ENCODE results near the gene APPL2. TPM values are rescaled to one million over a fixed set of nuclear protein-coding genes. Genes with fewer than 3 reads are reported as not detected.
"Not testable (repeated sequence)": the region's sequence is repeated elsewhere in the genome, so short reads cannot be mapped to it uniquely, and the experiment has no call there.

The APPL2 gene
- total and polyA plus RNA-seq, 2 donors (not counting 1 experiment from before 2014, with no cell fraction given), result 20.5 to 58.3 TPM

DNA sequence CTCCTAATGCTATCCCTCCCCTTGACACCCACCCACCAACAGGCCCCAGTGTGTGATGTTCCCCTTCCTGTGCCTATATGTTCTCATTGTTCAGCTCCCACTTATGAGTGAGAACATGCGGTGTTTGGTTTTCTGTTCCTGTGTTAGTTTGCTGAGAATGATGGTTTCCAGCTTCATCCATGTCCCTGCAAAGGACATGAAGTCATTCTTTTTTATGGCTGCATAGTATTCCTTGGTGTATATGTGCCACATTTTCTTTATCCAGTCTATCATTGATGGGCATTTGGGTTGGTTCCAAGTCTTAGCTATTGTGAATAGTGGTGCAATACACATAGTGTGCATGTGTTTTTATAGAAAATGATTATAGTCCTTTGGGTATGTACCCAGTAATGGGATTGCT, 56.9 kb downstream of the APPL2 start:
- WGBS (ENCODE audit: insufficient coverage), result no CpG with 5 or more reads among the region's 1 CpG
- H3K4me2 ChIP-seq (replicated peaks; ENCODE audit: low read depth, low read length, poor library complexity, severe bottlenecking); H3K9ac ChIP-seq (ENCODE audit: low read length); H3K27me3 Mint-ChIP-seq; H3K4me3 Mint-ChIP-seq; H3K9me3 ChIP-seq (ENCODE audit: control extremely low read depth in 1 of 3, control insufficient read depth in 2 of 3, insufficient read depth in 1 of 3, low read length in 2 of 3); H3K9me3 Mint-ChIP-seq (ENCODE audit: insufficient read depth); H3K4me3 ChIP-seq (ENCODE audit: control extremely low read depth in 1 of 5, extremely low read depth in 1 of 5, insufficient read depth in 1 of 5, low read depth in 2 of 5, low read length in 4 of 5); H3K4me1 ChIP-seq (ENCODE audit: control insufficient read depth in 2 of 2, insufficient read depth in 2 of 2, low read length in 2 of 2); intact Hi-C loops (cut with micrococcal nuclease); H2AFZ ChIP-seq (ENCODE audit: insufficient read depth, low read depth, low read length, poor library complexity, severe bottlenecking); H3K27me3 ChIP-seq (replicated peaks in 1 of 4; ENCODE audit: control extremely low read depth in 1 of 4, control insufficient read depth in 3 of 4, insufficient read depth in 4 of 4, low read length in 3 of 4); DNase-seq; H4K20me1 ChIP-seq (ENCODE audit: control insufficient read depth, insufficient read depth, low read length, poor library complexity, severe bottlenecking); H3K79me2 ChIP-seq (ENCODE audit: control insufficient read depth, insufficient read depth, low read length); ATAC-seq (ENCODE audit: low read depth); CTCF ChIA-PET; H3K27ac ChIP-seq (ENCODE audit: low read length in 2 of 2): not testable (repeated sequence)
- peak overlapping the region; percentile 11 for H3K27ac Mint-ChIP-seq
- H3K4me1 Mint-ChIP-seq, result peaks cover 27% of the 10 kb centered on the region
- H3K36me3 ChIP-seq (replicated peaks in 1 of 2; ENCODE audit: control extremely low read depth in 1 of 2, control insufficient read depth in 1 of 2, extremely low read depth in 1 of 2, insufficient read depth in 2 of 2, low read length in 1 of 2), result peaks cover 8 to 21% of the 10 kb centered on the region in 2 experiments
- POLR2A ChIA-PET, result interaction anchor here (0.6 kb wide), 1 partner anchor 86 kb away, joined by 3 read pairs; no protein-coding TSS in a partner anchor

DNA sequence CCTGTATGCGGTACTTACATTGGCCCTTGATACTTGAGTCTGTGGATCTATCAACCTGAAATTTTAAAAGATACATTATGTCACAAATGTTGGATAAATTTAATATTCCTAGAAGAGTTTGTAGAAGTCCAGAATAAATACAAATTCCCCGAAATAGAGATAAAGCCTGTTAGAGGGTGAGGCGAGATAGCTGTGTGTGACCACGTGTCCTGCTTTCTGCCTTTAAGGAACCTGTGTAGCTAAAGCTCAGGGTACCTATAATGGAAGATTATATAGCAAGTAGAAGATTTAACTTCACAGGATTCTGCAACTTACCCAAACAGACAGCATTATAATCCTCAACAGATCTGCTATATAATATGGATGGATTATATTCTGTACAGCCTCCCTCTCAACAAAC, 58.8 kb downstream of the APPL2 start:
- H3K27ac ChIP-seq (ENCODE audit: low read length in 2 of 2), result no peak overlapping the region
- no peak overlapping the region for H3K4me2 ChIP-seq (replicated peaks; ENCODE audit: low read depth, low read length, poor library complexity, severe bottlenecking)
- ATAC-seq (ENCODE audit: low read depth), result no peak
- no peak for DNase-seq
- H3K4me1 ChIP-seq (ENCODE audit: control insufficient read depth in 2 of 2, insufficient read depth in 2 of 2, low read length in 2 of 2), result no peaks in the 10 kb centered on the region
- no peaks in the 10 kb centered on the region for H3K27me3 ChIP-seq (replicated peaks in 1 of 4; ENCODE audit: control extremely low read depth in 1 of 4, control insufficient read depth in 3 of 4, insufficient read depth in 4 of 4, low read length in 3 of 4)
- H2AFZ ChIP-seq (ENCODE audit: insufficient read depth, low read depth, low read length, poor library complexity, severe bottlenecking), result no peak overlapping the region
- no peak overlapping the region for H3K4me3 ChIP-seq (ENCODE audit: control extremely low read depth in 1 of 5, extremely low read depth in 1 of 5, insufficient read depth in 1 of 5, low read depth in 2 of 5, low read length in 4 of 5)
- H3K27ac Mint-ChIP-seq, result no peak overlapping the region
- CTCF ChIA-PET, result no interaction called here
- peaks cover 8 to 28% of the 10 kb centered on the region in 2 experiments for H3K36me3 ChIP-seq (replicated peaks in 1 of 2; ENCODE audit: control extremely low read depth in 1 of 2, control insufficient read depth in 1 of 2, extremely low read depth in 1 of 2, insufficient read depth in 2 of 2, low read length in 1 of 2)
- intact Hi-C loops (cut with micrococcal nuclease), result no loop called here
- peaks cover 19% of the 10 kb centered on the region for H3K4me1 Mint-ChIP-seq
- no peak overlapping the region for H3K4me3 Mint-ChIP-seq
- no peak overlapping the region for H3K9ac ChIP-seq (ENCODE audit: low read length)
- peaks cover 0 to 1% (median 0%) of the 10 kb centered on the region in 3 donors for H3K9me3 ChIP-seq (ENCODE audit: control extremely low read depth in 1 of 3, control insufficient read depth in 2 of 3, insufficient read depth in 1 of 3, low read length in 2 of 3)
- WGBS (ENCODE audit: insufficient coverage), result no CpG with 5 or more reads among the region's 4 CpGs
- peaks cover 4% of the 10 kb centered on the region for H3K79me2 ChIP-seq (ENCODE audit: control insufficient read depth, insufficient read depth, low read length)
- H3K9me3 Mint-ChIP-seq (ENCODE audit: insufficient read depth), result no peaks in the 10 kb centered on the region
- TF ChIP-seq, protein P1, sequence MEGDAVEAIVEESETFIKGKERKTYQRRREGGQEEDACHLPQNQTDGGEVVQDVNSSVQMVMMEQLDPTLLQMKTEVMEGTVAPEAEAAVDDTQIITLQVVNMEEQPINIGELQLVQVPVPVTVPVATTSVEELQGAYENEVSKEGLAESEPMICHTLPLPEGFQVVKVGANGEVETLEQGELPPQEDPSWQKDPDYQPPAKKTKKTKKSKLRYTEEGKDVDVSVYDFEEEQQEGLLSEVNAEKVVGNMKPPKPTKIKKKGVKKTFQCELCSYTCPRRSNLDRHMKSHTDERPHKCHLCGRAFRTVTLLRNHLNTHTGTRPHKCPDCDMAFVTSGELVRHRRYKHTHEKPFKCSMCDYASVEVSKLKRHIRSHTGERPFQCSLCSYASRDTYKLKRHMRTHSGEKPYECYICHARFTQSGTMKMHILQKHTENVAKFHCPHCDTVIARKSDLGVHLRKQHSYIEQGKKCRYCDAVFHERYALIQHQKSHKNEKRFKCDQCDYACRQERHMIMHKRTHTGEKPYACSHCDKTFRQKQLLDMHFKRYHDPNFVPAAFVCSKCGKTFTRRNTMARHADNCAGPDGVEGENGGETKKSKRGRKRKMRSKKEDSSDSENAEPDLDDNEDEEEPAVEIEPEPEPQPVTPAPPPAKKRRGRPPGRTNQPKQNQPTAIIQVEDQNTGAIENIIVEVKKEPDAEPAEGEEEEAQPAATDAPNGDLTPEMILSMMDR (IDR thresholded peaks at IDR 0.05), result no peak
- TF ChIP-seq EZH2 (IDR thresholded peaks at IDR 0.05; ENCODE audit: borderline replicate concordance, insufficient read depth, low read depth, low read length, poor library complexity, severe bottlenecking), result no peak
- H4K20me1 ChIP-seq (ENCODE audit: control insufficient read depth, insufficient read depth, low read length, poor library complexity, severe bottlenecking), result no peaks in the 10 kb centered on the region
- POLR2A ChIA-PET, result no interaction called here
- no peaks in the 10 kb centered on the region for H3K27me3 Mint-ChIP-seq

All from B cell (primary cell).